HG02642 (cell line): ENCODE measurements around the gene GPA33.

Source experiments
- ATAC-seq: cut with Tn5 transposase; IDR thresholded peaks from one replicate; pipeline ENCODE4 v1.9.1; 2021; ENCODE audit warnings: mild to moderate bottlenecking; ENCODE audit not compliant: unreplicated experiment, poor library complexity

Gene GPA33

DNA sequence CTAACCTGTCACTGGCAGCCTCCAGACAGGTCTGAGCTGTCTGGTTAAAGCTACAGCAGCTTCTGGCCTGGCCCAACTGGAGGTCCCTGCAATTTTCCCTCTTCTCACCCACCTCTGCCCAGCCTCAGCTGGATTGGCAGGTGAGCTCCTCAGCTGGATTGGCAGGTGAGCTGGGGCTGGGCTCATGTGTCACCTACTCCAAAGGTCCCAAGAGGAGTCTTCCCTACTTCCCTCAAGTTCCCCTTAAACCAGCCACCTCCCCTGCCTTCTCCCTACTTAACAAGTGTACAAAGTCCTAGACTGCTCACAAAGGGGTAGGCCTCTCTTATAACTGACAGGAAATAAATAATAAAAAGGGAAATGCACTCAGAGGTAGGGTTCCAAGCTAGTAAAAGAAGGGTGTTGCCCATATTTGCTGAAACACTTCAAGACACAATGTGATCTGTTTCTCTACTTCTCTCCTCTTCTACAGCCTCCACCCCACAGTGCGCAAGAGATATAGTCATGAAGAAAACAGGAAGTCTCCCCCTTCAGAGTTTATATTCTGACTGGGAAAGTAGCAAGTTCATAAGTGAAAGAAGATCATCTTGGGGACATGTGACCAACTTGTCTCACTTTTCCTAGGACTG is at the start of gene GPA33:
Gene GPA33, minus strand, starts transcription at position 64 of the 629 bp plus-strand sequence. CDS start 90 bp downstream, outside the sequence.
- ATAC-seq, result no peak

GRCh38 chr1:167138703-167139102 is 48.5 kb upstream of the GPA33 start:
- no peak for ATAC-seq

DNA sequence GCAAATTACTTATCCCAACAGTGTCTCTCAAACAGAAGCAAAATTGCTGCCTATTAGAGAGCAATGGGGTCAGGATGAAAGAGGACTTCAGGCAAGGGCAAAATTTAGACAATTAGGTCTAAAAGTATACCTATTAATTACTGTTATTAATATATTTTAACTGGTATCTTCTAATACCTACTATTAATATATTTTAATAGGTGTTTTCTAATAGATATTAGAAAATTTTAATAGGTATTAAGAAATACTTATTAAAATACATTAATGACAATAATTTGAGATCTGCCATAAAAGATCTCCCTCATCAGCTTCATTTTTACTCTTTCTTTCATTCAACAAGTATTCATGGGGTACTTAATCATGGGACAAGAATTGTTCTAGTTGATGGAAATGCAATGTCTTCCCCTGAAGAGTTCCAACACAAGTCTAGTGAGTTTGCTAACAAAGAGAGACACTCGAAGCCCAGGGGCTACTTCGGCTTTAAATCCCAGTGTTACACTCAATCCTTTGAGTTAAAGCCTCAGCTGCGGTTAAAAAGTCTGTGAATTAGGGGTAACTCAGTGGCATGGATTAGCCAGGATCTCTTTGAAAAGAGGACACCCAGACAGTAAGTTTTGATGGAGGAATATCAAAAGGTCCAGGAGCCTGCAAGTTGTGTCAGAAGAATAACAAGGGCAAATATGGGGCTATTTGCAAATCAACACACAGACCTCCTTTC is 47.8 kb upstream of the GPA33 start:
- no peak for ATAC-seq

- ATAC-seq, result no peak
Measured at GRCh38 chr1:167137332-167137781, 47.2 kb upstream of the GPA33 start.

GRCh38 chr1:167136806-167137205 is 46.6 kb upstream of the GPA33 start:
- no peak for ATAC-seq

DNA sequence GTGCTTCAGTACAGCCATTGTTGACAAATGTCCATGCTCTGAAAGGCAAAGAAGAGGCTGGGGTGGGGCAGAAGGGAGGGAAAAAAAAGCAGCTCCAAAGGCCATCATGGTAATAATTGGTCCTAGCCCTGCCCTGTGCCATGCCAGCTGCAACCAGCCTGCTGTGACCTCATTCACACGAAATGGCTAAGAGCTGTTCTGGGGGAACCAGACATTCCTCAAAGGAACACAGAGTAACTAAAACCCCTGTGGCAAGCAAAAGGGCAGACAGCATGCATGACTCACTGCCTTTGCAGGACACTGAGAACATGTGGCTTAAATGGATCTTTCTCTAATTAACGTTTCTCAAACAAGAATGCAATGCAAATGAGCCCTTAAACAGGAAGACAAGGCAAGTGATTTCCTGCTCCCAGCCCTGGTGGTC is 46.0 kb upstream of the GPA33 start:
- no peak for ATAC-seq

DNA sequence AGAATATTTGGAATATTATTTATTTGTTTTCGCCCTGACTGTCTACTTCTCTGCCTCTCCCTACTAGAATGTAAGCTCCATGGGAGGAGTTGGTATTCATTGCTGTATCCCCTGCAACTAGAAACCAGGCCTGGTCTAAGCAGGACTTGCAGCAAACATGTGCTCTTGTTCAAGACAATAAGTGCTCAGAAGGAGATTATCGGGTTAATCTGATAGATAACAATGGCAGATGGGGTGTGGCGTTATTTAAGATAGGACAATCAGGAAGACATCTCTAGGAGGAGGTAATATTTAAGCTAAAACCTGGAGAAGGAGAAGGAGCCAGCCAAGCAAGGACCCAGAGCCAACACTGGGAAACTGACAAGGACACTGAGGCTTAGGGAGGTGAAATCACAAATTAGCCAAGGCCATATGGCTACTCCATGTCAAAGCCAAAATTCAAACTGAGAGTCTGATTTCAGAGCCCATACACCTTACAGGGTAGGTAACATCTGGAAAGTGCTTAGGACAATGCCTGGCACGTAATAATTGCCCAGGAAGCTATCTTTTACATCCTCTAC is 45.2 kb upstream of the GPA33 start:
- ATAC-seq, result no peak

DNA sequence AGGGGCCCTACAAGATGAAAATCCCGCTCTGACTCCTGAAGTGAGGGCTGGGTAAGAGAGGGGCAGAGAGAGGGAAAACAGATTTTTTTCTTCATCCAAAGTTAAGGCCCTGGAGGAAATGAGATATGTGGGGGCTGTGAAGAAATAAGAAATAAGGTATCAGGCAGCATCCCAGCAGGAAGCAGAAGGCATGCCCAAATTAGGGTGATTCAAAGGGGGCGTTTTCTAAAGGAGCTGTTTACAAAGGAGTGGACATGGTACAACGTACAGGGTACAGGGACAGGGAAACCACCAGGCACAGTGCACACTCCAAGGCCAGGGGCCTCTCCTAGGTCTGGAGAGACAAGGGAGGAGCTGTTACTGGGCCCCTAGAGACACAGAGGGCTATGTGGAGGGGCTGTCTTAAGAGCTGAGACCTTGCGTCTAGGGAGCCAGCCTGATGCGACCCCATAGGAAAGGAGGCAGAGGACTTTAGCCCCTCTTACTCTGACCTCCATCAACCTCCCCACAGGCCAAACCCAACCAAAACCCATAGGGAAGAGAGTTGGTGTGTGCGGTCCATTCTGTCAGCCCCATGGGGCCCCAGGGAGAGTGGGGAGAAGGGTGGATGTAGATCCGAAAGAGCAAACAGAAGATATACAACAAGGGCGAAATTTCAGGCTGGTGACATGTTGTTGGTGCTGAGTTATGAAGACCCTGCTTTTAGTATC is 42.3 kb upstream of the GPA33 start:
- ATAC-seq, result no peak

DNA sequence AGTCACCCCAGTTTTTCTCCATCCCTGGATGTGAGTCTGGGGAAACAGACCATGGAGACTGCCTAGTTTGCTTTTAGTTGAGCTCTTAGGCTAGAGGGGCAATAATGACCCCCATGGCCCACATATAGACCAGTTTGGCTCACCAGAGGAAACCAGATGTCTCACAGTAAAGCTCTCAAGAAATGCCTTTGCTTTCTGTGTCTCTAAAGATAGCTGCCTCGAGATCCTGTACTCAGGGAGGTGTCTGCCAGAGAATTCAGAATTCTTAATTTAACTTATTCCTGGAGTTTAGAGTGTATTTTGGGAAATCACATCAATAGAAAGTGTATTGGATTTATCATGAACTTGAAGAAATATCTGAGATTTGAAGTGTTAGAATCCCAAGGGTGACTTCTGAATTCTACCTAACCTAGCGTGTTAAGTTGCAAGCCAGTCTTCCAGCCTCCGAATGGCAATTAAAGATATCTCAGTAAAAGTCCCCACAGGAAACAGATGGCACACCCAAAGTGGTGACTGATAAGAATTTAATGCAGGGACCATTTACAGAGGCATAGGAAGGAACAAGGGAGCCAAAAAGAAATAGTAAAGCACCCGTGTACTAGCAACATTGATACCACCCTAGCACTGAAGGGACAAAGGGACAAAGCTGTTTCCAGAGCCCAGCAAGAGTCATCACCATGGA is 40.8 kb upstream of the GPA33 start:
- no peak for ATAC-seq

DNA sequence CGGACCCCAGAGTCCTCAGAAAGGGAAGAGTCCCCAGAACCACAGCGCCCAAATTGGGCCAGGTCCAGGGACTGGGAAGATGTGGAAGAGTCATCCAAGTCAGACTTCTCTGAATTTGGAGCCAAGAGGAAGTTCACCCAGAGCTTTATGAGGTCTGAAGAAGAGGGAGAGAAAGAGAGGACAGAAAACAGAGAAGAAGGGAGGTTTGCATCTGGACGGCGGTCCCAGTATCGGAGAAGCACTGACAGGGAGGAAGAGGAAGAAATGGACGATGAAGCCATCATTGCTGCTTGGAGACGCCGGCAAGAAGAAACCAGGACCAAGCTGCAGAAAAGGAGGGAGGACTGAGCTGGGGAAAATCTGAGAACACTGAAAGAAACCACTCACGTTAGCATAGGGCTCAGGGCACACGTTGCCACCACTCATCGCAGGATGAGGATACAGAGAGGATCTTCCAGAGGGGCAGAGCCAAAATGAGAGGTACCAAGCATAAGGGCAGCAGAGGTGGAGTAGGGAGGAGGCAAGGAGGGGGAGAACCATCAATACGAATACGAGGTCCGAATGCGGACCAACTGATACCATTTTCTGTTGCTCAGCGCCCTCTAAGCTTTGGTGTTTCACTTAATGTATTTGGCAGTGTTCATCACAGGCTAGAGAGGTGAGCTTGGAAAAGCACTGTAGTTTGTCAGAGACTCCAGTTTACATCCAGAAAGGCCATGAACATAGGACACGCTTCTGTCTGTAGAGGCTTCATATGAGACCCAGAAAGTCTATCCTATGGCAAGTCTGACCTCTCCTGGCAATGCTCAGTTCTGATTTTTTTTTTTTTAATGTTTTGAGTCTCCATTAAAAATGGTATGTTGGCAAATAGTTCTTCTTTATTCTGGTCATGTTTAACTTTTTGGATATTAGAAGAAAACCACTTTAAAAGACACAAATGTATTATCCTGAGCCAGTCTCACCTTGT is 38.4 kb upstream of the GPA33 start:
- ATAC-seq, result no peak

- ATAC-seq, result no peak
Measured at GRCh38 chr1:167127661-167128060, 37.5 kb upstream of the GPA33 start.

GRCh38 chr1:167127236-167127635 is 37.1 kb upstream of the GPA33 start:
- no peak for ATAC-seq

DNA sequence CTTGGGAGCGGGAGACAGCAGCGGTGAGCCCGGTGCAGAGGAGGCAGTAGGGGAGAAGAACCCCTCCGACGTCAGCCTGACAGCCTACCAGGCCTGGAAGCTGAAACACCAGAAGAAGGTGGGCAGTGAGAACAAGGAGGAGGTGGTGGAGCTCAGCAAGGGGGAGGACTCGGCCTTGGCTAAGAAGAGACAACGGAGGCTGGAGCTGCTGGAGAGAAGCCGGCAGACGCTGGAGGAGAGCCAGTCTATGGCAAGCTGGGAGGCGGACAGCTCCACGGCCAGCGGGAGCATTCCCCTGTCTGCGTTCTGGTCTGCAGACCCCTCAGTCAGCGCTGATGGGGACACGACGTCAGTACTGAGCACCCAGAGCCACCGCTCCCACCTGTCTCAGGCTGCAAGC is 36.6 kb upstream of the GPA33 start:
- ATAC-seq, result no peak

DNA sequence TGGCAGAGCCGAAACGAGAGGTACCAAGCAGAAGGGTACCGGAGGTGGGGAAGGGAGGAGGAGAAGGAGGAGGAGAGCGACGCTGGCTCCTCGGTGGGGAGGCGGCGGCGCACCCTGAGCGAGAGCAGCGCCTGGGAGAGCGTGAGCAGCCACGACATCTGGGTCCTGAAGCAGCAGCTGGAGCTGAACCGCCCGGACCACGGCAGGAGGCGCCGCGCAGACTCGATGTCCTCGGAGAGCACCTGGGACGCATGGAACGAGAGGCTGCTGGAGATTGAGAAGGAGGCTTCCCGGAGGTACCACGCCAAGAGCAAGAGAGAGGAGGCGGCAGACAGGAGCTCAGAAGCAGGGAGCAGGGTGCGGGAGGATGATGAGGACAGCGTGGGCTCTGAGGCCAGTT is 36.1 kb upstream of the GPA33 start:
- ATAC-seq, result no peak

GRCh38 chr1:167122568-167122967 is 32.4 kb upstream of the GPA33 start:
- ATAC-seq, result no peak

- ATAC-seq, result no peak
Measured at GRCh38 chr1:167122121-167122480, 31.9 kb upstream of the GPA33 start.

DNA sequence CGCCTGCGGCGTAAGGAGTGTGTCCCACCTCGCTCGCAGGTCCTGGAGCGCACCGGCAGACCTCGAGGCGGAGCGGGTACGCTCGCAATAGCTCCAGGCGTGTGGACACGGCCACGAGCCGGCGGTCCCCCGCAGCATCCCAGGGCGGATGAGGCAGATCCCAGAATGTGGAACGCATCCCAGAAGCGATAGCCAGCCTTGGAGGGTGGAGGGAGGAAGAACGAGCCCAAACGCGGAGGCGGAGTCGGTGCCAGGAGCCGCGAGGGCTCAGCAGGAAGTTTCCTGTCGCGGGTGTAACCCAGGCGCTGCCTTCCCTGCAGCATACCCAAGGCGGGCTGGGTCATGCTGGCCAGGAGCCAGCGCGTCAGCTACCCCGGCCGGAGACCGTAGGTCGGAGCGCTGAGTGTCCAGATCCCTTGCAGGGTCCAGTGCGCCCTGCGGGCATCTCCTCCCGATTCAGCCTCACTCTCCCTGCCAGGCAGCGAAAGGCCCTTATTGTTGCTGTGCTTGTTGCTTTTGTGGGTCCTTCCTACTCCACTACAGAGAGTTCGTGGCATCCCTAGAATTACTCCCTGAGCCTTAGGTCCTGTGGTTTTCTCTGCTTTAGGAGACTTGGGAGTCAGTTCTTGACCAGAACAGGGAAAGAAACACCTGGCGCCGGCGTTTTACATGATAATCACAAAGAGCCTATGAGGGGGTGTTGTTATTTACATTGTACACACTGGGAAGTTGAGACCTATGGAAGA is 31.4 kb upstream of the GPA33 start:
- no peak for ATAC-seq

DNA sequence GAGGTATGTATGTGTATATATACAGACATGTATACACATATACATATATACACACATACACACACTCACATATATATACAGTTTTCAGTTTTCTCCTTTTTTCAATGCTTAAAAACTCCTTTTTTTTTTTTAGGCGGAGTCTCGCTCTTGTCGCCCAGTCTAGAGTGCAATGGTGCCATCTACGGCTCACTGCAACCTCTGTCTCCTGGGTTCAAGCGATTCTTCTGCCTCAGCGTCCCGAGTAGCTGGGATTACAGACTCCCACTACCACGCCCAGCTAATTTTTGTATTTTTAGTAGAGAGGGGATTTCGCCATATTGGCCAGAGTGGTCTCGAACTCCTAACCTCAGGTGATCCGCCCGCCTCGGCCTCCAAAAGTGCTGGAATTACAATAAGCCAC is 30.7 kb upstream of the GPA33 start:
- no peak for ATAC-seq

DNA sequence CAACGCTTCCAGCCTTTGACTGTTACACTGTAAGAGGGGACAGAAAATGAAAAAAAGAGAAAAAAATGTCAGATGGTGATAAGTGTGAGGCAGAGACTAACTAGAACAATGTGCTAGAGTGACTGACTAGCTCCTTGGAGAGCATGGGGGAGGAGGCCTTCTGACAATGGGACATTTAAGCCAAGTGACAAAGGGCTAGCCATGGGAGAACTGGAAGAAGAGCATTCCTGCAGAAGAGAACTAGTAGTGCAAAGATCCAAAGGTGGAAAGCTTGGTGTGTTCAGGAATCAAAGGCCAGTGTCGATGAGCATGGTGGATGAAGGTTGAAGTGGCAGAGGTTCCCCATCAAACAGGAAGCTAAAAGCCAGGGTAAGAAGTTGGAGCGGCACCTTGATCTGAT is 29.5 kb upstream of the GPA33 start:
- no peak for ATAC-seq
